HUES6 (cell line): Measurements from ENCODE around the gene NR3C1.

Experiments
- H3K27ac ChIP-seq: 2 replicates; pipeline ENCODE4 v1.7.0; 2013; ENCODE audit warnings: low read depth, mild to moderate bottlenecking, low read length, inconsistent platforms
- H3K27me3 ChIP-seq: 2 replicates; pipeline ENCODE4 v1.6.1; 2013; ENCODE audit warnings: low read length; ENCODE audit not compliant: control insufficient read depth, insufficient read depth
- H3K36me3 ChIP-seq: 2 replicates; pipeline ENCODE4 v1.6.1; 2013; ENCODE audit warnings: low read length; ENCODE audit not compliant: control insufficient read depth, insufficient read depth
- H3K4me1 ChIP-seq: 2 replicates; pipeline ENCODE4 v1.6.1; 2013; ENCODE audit warnings: low read length; ENCODE audit not compliant: control insufficient read depth, insufficient read depth
- H3K4me3 ChIP-seq: 2 replicates; pipeline ENCODE4 v1.5.1; 2013; ENCODE audit warnings: low read depth, low read length
- H3K9ac ChIP-seq: one replicate; pipeline ENCODE4 v1.6.1; 2013; ENCODE audit warnings: mild to moderate bottlenecking, low read length
- H3K9me3 ChIP-seq: 2 replicates; pipeline ENCODE4 v1.6.1; 2013; ENCODE audit warnings: low read depth, low read length; ENCODE audit not compliant: control insufficient read depth, insufficient read depth

The NR3C1 gene

GRCh38 chr5:143241892-143242291, 161.6 kb downstream of the NR3C1 start:
- Histone ChIP-seq H3K36me3 (no peaks in the 10 kb centered on the region), H3K27ac (no peak overlapping the region), H3K4me1 (peaks cover 2% of the 10 kb centered on the region; the same call in 1 of the 2 replicates), H3K9ac (no peak overlapping the region), H3K27me3 (no peaks in the 10 kb centered on the region), H3K4me3 (no peak overlapping the region), H3K9me3 (peaks cover 5% of the 10 kb centered on the region; the same call in 1 of the 2 replicates)

GRCh38 chr5:143239882-143240518, 163.5 kb downstream of the NR3C1 start:
- no peak overlapping the region for H3K9ac ChIP-seq
- peaks cover under 1% of the 10 kb centered on the region; the same call in 1 of the 2 replicates for H3K9me3 ChIP-seq
- H3K36me3 ChIP-seq, result no peaks in the 10 kb centered on the region
- H3K27ac ChIP-seq, result no peak overlapping the region
- H3K4me1 ChIP-seq, result peaks cover 2% of the 10 kb centered on the region; the same call in 1 of the 2 replicates
- H3K27me3 ChIP-seq, result no peaks in the 10 kb centered on the region
- H3K4me3 ChIP-seq, result no peak overlapping the region

DNA sequence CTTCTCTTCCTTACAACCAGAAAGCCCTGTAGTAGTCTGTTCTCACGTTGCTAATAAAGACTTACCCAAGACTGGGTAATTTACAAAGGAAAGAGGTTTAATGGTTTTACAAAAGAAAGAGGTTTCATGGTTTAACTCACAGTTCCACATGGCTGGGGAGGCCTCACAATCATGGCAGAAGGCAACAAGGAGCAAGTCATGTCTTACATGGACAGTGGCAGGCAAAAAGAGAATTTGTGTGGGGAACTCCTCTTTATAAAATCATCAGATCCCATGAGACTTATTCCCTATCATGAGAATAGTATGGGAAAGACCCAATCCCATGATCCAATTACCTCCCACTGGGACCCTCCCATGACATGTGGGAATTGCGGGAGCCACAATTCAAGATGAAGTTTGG, 164.9 kb downstream of the NR3C1 start:
- Histone ChIP-seq H3K27ac (no peak overlapping the region), H3K4me3 (no peak overlapping the region), H3K36me3 (no peaks in the 10 kb centered on the region), H3K9ac (no peak overlapping the region), H3K4me1 (no peaks in the 10 kb centered on the region; the same call in 1 of the 2 replicates), H3K9me3 (no peaks in the 10 kb centered on the region; the same call in 1 of the 2 replicates), H3K27me3 (no peaks in the 10 kb centered on the region)

DNA sequence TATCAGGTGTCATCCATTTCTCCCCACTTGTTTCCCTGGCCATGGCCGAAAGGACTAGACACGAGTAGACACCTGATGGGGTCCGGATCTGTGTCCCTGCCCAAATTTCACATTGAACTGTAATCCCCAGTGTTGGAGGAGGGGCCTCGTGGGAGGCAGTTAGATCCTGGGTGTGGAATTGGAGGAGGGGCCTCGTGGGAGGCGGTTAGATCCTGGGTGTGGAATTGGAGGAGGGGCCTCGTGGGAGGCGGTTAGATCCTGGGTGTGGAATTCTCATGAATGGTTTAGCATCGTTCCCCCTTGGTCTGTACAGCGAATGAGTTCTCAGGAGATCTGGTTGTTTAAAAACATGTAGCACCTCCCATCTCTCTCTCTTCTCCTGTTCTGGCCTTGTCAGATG, 165.8 kb downstream of the NR3C1 start:
- H3K36me3 ChIP-seq, result no peaks in the 10 kb centered on the region
- H3K9me3 ChIP-seq, result no peaks in the 10 kb centered on the region; the same call in 1 of the 2 replicates
- H3K27me3 ChIP-seq, result no peaks in the 10 kb centered on the region
- H3K27ac ChIP-seq, result no peak overlapping the region
- H3K4me3 ChIP-seq, result no peak overlapping the region
- H3K4me1 ChIP-seq, result no peaks in the 10 kb centered on the region
- H3K9ac ChIP-seq, result no peak overlapping the region

GRCh38 chr5:143236682-143237081, 166.8 kb downstream of the NR3C1 start:
- Histone ChIP-seq H3K27me3 (no peaks in the 10 kb centered on the region), H3K4me1 (no peaks in the 10 kb centered on the region), H3K36me3 (no peaks in the 10 kb centered on the region), H3K9me3 (no peaks in the 10 kb centered on the region; the same call in 1 of the 2 replicates), H3K9ac (no peak overlapping the region), H3K4me3 (no peak overlapping the region), H3K27ac (no peak overlapping the region)

DNA sequence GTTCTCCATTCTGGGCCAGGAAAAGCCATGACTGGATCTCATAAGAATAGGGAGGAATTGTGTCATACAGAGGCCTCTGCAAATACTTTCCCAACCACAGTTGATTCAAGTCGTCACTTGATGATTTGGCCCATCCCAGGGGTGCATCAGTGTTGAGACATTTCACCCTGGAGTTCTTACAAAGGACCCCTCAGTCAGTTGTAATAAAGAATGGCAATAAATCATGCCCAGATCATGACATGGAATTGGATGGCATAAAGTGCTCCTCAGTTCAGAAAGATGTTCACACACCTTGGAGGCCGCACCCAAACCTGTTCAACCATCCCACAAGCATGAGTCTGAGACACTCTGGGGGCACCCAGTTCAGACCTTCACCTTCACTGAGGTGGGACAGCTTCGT, 168.1 kb downstream of the NR3C1 start:
- peaks cover 3% of the 10 kb centered on the region; the same call in 1 of the 2 replicates for H3K4me1 ChIP-seq
- no peaks in the 10 kb centered on the region for H3K27me3 ChIP-seq
- H3K27ac ChIP-seq, result no peak overlapping the region

GRCh38 chr5:143234162-143234842, 169.2 kb downstream of the NR3C1 start:
- Histone ChIP-seq H3K27me3 (no peaks in the 10 kb centered on the region), H3K9ac (no peak overlapping the region), H3K27ac (no peak overlapping the region), H3K36me3 (no peaks in the 10 kb centered on the region), H3K4me3 (no peak overlapping the region), H3K4me1 (peaks cover 9% of the 10 kb centered on the region; the same call in 1 of the 2 replicates), H3K9me3 (no peaks in the 10 kb centered on the region; the same call in 1 of the 2 replicates)

More for the DNA sequence above, 168.1 kb downstream of the NR3C1 start:
- H3K9ac ChIP-seq, result no peak overlapping the region
- no peaks in the 10 kb centered on the region; the same call in 1 of the 2 replicates for H3K9me3 ChIP-seq
- H3K36me3 ChIP-seq, result no peaks in the 10 kb centered on the region
- no peak overlapping the region for H3K4me3 ChIP-seq

GRCh38 chr5:143233031-143233430, 170.5 kb downstream of the NR3C1 start:
- Histone ChIP-seq H3K4me3 (no peak overlapping the region), H3K27ac (no peak overlapping the region), H3K9me3 (no peaks in the 10 kb centered on the region), H3K9ac (no peak overlapping the region), H3K4me1 (peaks cover 9% of the 10 kb centered on the region; the same call in 1 of the 2 replicates), H3K36me3 (no peaks in the 10 kb centered on the region), H3K27me3 (no peaks in the 10 kb centered on the region)

DNA sequence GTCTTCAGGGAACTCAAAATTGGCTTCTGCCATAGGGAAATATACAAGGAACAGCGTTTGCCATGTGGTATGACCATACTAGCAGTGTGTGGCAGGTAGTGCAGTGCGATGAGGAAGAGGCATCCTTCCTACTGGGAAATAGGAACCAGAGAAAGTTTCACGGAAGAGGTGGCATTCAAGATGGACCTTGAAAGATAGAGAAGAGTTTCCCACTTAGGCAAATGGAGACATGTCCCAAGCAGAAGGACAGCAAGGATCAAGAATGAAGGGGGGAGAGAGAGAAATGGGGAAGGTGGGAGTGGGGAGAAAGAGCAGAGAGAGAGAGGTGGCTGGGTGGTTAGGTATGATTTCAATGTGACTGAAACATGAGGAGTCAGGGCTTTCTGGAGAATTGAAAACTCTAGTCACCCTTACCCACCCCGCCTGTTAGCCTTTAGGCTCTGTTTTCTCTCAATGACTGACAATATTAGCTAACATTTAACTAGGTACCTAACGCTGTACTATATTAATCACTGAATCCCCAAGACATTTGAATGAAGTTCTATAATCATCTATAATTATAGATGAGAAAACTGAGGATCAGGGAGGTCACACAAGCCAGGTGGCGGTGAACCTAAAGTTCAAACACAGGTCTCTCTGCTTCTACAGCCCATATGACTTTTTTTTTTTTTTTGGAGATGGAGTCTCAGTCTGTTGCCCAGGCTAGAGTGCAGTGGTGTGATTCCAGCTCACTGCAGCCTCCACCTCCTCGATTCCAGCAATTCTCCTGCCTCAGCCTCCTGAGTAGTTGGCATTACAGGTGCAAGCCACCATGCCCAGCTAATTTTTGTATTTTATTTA, 171.3 kb downstream of the NR3C1 start:
- no peak overlapping the region for H3K27ac ChIP-seq
- no peaks in the 10 kb centered on the region for H3K9me3 ChIP-seq
- no peaks in the 10 kb centered on the region for H3K36me3 ChIP-seq
- no peak overlapping the region for H3K4me3 ChIP-seq
- no peaks in the 10 kb centered on the region for H3K27me3 ChIP-seq
- peaks cover 9% of the 10 kb centered on the region; the same call in 1 of the 2 replicates for H3K4me1 ChIP-seq
- no peak overlapping the region for H3K9ac ChIP-seq

DNA sequence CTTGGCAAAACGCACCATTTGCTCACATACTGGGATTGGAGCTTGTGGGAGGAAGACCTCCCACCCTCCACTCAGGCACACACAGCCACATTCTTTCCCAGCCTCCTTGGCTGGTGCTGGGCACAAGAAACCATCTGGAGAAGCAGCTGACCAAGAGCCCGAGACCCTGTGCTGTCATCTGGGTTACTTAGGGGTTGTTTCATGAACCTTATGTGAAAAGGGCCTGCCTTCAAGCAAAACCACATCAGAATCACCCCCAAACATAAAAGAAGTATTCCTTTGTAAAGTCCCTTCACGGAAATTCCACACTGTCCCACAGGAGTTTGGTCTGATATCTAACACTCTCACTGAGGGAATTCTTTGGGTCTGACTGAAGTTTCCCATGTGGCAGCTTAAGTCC, 172.1 kb downstream of the NR3C1 start:
- Histone ChIP-seq H3K4me3 (no peak overlapping the region), H3K36me3 (no peaks in the 10 kb centered on the region), H3K9me3 (no peaks in the 10 kb centered on the region), H3K4me1 (peaks cover 9% of the 10 kb centered on the region; the same call in 1 of the 2 replicates), H3K27ac (no peak overlapping the region), H3K27me3 (no peaks in the 10 kb centered on the region), H3K9ac (no peak overlapping the region)

- no peaks in the 10 kb centered on the region for H3K9me3 ChIP-seq
- no peak overlapping the region for H3K9ac ChIP-seq
- H3K36me3 ChIP-seq, result no peaks in the 10 kb centered on the region
- H3K4me3 ChIP-seq, result no peak overlapping the region
- H3K27ac ChIP-seq, result no peak overlapping the region
- H3K27me3 ChIP-seq, result no peaks in the 10 kb centered on the region
- H3K4me1 ChIP-seq, result peaks cover 9% of the 10 kb centered on the region; the same call in 1 of the 2 replicates
These were observed 172.8 kb downstream of the NR3C1 start for GRCh38 chr5:143230676-143230996.
